H1 (cell line): ENCODE measurements around the gene HIVEP3. TPM values are rescaled to one million over a fixed set of nuclear protein-coding genes. Genes with fewer than 3 reads are reported as not detected.
A peak's percentile ranks its signal among the peaks of the same experiment; 100 is the strongest.

Experiments
- CTCF ChIA-PET: fragments of 300-600 bp; sonication (Branson Sonifier 250); formaldehyde crosslinking; loops from one replicate; lab custom pipeline; 2021; ENCODE audit not compliant: partially characterized antibody; lab: Charles Lee
- POLR2A ChIA-PET: fragments of 300-600 bp; sonication (Branson Sonifier 250); formaldehyde crosslinking; loops from one replicate; lab custom pipeline; 2021; ENCODE audit warnings: inconsistent platforms; ENCODE audit not compliant: partially characterized antibody; lab: Charles Lee
- DNase-seq, 2 experiments: peaks; one replicate each; pipeline versions ENCODE4 v3.0.0 to v3.0.0-alpha.2; 2010 to 2022; ENCODE audit warnings: low spot score in 2 of 2, low read depth in 1 of 2, mixed read lengths in 1 of 2
- FAIRE-seq: peaks from 2 replicates; lab custom pipeline; 2011; peaks lifted over from hg19 to GRCh38; lab: Jason Lieb, UNC
- H2AFZ ChIP-seq: 2 replicates; pipeline ENCODE4 v1.8.1; 2012; ENCODE audit warnings: low read length, inconsistent platforms
- H2AK5ac ChIP-seq: 2 replicates; pipeline ENCODE4 v1.6.1; 2013; ENCODE audit warnings: low read depth, low read length
- H2BK120ac ChIP-seq: replicated peaks from 2 replicates; pipeline ENCODE3; 2013; ENCODE audit warnings: low read depth, low read length, inconsistent platforms
- H2BK12ac ChIP-seq: 2 replicates; pipeline ENCODE4 v1.6.1; 2013; ENCODE audit warnings: low read depth, low read length
- H2BK15ac ChIP-seq: 2 replicates; pipeline ENCODE4 v1.6.1; 2013; ENCODE audit warnings: low read length
- H2BK20ac ChIP-seq: 2 replicates; pipeline ENCODE4 v1.6.1; 2013; ENCODE audit warnings: low read length
- H2BK5ac ChIP-seq: 2 replicates; pipeline ENCODE4 v1.6.1; 2013; ENCODE audit warnings: low read depth, low read length
- H3K14ac ChIP-seq: 2 replicates; pipeline ENCODE4 v1.6.1; 2013; ENCODE audit warnings: inconsistent platforms; ENCODE audit not compliant: insufficient read length
- H3K18ac ChIP-seq: 2 replicates; pipeline ENCODE4 v1.6.1; 2013; ENCODE audit warnings: low read length; ENCODE audit errors: extremely low read depth
- H3K23ac ChIP-seq: 2 replicates; pipeline ENCODE4 v1.6.1; 2013; ENCODE audit warnings: inconsistent platforms; ENCODE audit not compliant: insufficient read length
- H3K23me2 ChIP-seq: 2 replicates; pipeline ENCODE4 v1.6.1; 2013; ENCODE audit warnings: low read depth, low read length
- H3K27ac ChIP-seq: 2 replicates; pipeline ENCODE4 v1.6.1; 2011; ENCODE audit warnings: low read depth, low read length, inconsistent platforms
- H3K27me3 ChIP-seq, 4 experiments: replicated peaks in 1 of 4; 1 replicate in 1 of 4; 2 replicates in 3 of 4; pipeline versions ENCODE4 v1.6.1 to v1.8.1; 2011 to 2013; ENCODE audit warnings: low read length in 3 of 4, mild to moderate bottlenecking in 3 of 4, inconsistent platforms in 2 of 4, mixed read lengths in 2 of 4, moderate library complexity in 1 of 4; ENCODE audit not compliant: control insufficient read depth in 3 of 4, insufficient read depth in 3 of 4; ENCODE audit errors: extremely low read depth in 1 of 4
- H3K36me3 ChIP-seq, 4 experiments: 2 replicates each; pipeline versions ENCODE4 v1.6.1 to v1.8.1; 2011 to 2013; ENCODE audit warnings: mild to moderate bottlenecking in 4 of 4, low read length in 3 of 4, moderate library complexity in 2 of 4, control low read depth in 1 of 4, inconsistent platforms in 1 of 4; ENCODE audit not compliant: insufficient read depth in 4 of 4, control insufficient read depth in 2 of 4
- H3K4ac ChIP-seq: replicated peaks from 2 replicates; pipeline ENCODE3; 2013; ENCODE audit warnings: low read length, low read depth, mixed read lengths, inconsistent platforms; ENCODE audit not compliant: insufficient read length
- H3K4me1 ChIP-seq, 4 experiments: replicated peaks in 1 of 4; 1 replicate in 1 of 4; 2 replicates in 3 of 4; pipeline versions ENCODE4 v1.6.1 to v1.8.1; 2011 to 2013; ENCODE audit warnings: low read length in 3 of 4, inconsistent platforms in 2 of 4, mixed read lengths in 1 of 4; ENCODE audit not compliant: insufficient read depth in 4 of 4, control insufficient read depth in 3 of 4
- H3K4me2 ChIP-seq, 2 experiments: 2 replicates each; pipeline versions ENCODE4 v1.6.1 to v1.8.1; 2011 to 2013; ENCODE audit warnings: low read depth in 2 of 2, low read length in 2 of 2, control low read depth in 1 of 2, inconsistent platforms in 1 of 2, mild to moderate bottlenecking in 1 of 2; ENCODE audit not compliant: insufficient read depth in 1 of 2
- H3K4me3 ChIP-seq, 4 experiments: fragments of 200-600, 300-600 bp in 1 of 4; sonication (generic), shearing (Covaris generic), sonication (Bioruptor Twin) in 1 of 4; 2 replicates each; pipeline versions ENCODE4 v1.5.1 to v1.8.1; 2011 to 2016; ENCODE audit warnings: low read length in 4 of 4, low read depth in 3 of 4, control low read depth in 2 of 4, inconsistent platforms in 2 of 4, mild to moderate bottlenecking in 2 of 4, mixed read lengths in 1 of 4, moderate library complexity in 1 of 4; ENCODE audit not compliant: insufficient read depth in 2 of 4; ENCODE audit errors: extremely low read depth in 1 of 4
- H3K56ac ChIP-seq: replicated peaks from 2 replicates; pipeline ENCODE3; 2013; ENCODE audit warnings: low read depth, mild to moderate bottlenecking, mixed read lengths, low read length, inconsistent platforms; ENCODE audit not compliant: insufficient read length
- H3K79me1 ChIP-seq: 2 replicates; pipeline ENCODE4 v1.6.1; 2013; ENCODE audit warnings: low read depth, low read length, control low read depth
- H3K79me2 ChIP-seq, 2 experiments: 2 replicates each; pipeline versions ENCODE4 v1.6.1 to v1.8.1; 2012 to 2013; ENCODE audit warnings: low read length in 2 of 2, mild to moderate bottlenecking in 2 of 2, inconsistent platforms in 1 of 2; ENCODE audit not compliant: insufficient read depth in 2 of 2, control insufficient read depth in 1 of 2
- H3K9ac ChIP-seq, 4 experiments: replicated peaks in 1 of 4; 1 replicate in 1 of 4; 2 replicates in 3 of 4; pipeline versions ENCODE4 v1.6.1 to v1.8.1; 2011 to 2013; ENCODE audit warnings: low read depth in 3 of 4, low read length in 3 of 4, control low read depth in 2 of 4, mild to moderate bottlenecking in 2 of 4, moderate library complexity in 2 of 4, inconsistent platforms in 1 of 4; ENCODE audit errors: extremely low read depth in 1 of 4
- H3K9me3 ChIP-seq, 2 experiments: 2 replicates each; pipeline versions ENCODE4 v1.6.1 to v1.8.1; 2012 to 2013; ENCODE audit warnings: mild to moderate bottlenecking in 2 of 2, moderate library complexity in 2 of 2, control low read depth in 1 of 2, inconsistent platforms in 1 of 2, low read depth in 1 of 2, low read length in 1 of 2, mixed read lengths in 1 of 2; ENCODE audit not compliant: insufficient read depth in 2 of 2
- H4K20me1 ChIP-seq, 2 experiments: replicated peaks in 1 of 2; 2 replicates each; pipeline versions ENCODE3 to v1.8.1; 2011 to 2013; ENCODE audit warnings: inconsistent platforms in 2 of 2, low read length in 2 of 2, mild to moderate bottlenecking in 1 of 2; ENCODE audit not compliant: insufficient read depth in 2 of 2, control insufficient read depth in 1 of 2
- H4K5ac ChIP-seq: 2 replicates; pipeline ENCODE4 v1.6.1; 2013; ENCODE audit warnings: low read length, low read depth, mixed read lengths, inconsistent platforms; ENCODE audit not compliant: insufficient read length
- H4K8ac ChIP-seq: 2 replicates; pipeline ENCODE4 v1.8.0; 2013; ENCODE audit warnings: mild to moderate bottlenecking, moderate library complexity, low read length, inconsistent platforms; ENCODE audit not compliant: insufficient read depth; ENCODE audit errors: extremely low read depth
- H4K91ac ChIP-seq: replicated peaks from 2 replicates; pipeline ENCODE3; 2013; ENCODE audit warnings: low read length, mixed read lengths, inconsistent platforms; ENCODE audit not compliant: insufficient read length
- BRCA1 ChIP-seq: IDR thresholded peaks from 2 replicates; pipeline ENCODE4 v1.6.1; 2012; ENCODE audit warnings: low read depth, low read length, improper control_type of control experiment
- FOSL1 ChIP-seq: IDR thresholded peaks from 2 replicates; pipeline ENCODE4 v1.6.1; 2011; ENCODE audit warnings: mild to moderate bottlenecking, low read depth, low read length, moderate library complexity; ENCODE audit not compliant: insufficient read depth
- JUN ChIP-seq: IDR thresholded peaks from 2 replicates; pipeline ENCODE4 v1.6.1; 2011; ENCODE audit warnings: low read depth, mild to moderate bottlenecking, improper control_type of control experiment, low read length
- PHF8 ChIP-seq: fragments of 200-600 bp; sonication (generic); conservative IDR thresholded peaks from 2 replicates; pipeline ENCODE4 v1.7.1; 2012; ENCODE audit warnings: low read depth, mild to moderate bottlenecking, inconsistent platforms, low read length, moderate library complexity
- POLR2A ChIP-seq, 2 experiments: IDR thresholded peaks; 1 replicate in 1 of 2; 2 replicates in 1 of 2; pipeline ENCODE4 v1.6.1; 2011; ENCODE audit warnings: low read depth in 2 of 2, low read length in 2 of 2, mild to moderate bottlenecking in 2 of 2; ENCODE audit errors: control extremely low read depth in 1 of 2
- RAD21 ChIP-seq, 2 experiments: IDR thresholded peaks in 1 of 2; conservative IDR thresholded peaks in 1 of 2; 2 replicates each; pipeline ENCODE4 v1.6.1; 2011; ENCODE audit warnings: low read depth in 2 of 2, low read length in 2 of 2, improper control_type of control experiment in 1 of 2, inconsistent platforms in 1 of 2, mild to moderate bottlenecking in 1 of 2, moderate library complexity in 1 of 2
- SIX5 ChIP-seq: IDR thresholded peaks from 2 replicates; pipeline ENCODE4 v1.6.1; 2011; ENCODE audit warnings: mild to moderate bottlenecking, low read depth, low read length
- SUZ12 ChIP-seq: fragments of 200-600 bp; sonication (generic); IDR thresholded peaks from 2 replicates; pipeline ENCODE4 v1.6.1; 2012; ENCODE audit warnings: mild to moderate bottlenecking, inconsistent platforms, low read length, moderate library complexity, mixed read lengths
- TAF1 ChIP-seq: IDR thresholded peaks from 2 replicates; pipeline ENCODE4 v1.6.1; 2011; ENCODE audit warnings: mild to moderate bottlenecking, low read depth, low read length
- TCF12 ChIP-seq: IDR thresholded peaks from 2 replicates; pipeline ENCODE4 v1.6.1; 2011; ENCODE audit warnings: low read depth, mild to moderate bottlenecking, low read length
- YY1 ChIP-seq: IDR thresholded peaks from 2 replicates; pipeline ENCODE4 v1.6.1; 2011; ENCODE audit warnings: low read depth, mild to moderate bottlenecking, low read length
- ZNF274 ChIP-seq: IDR thresholded peaks from 2 replicates; pipeline ENCODE4 v1.7.0; 2012; ENCODE audit warnings: low read length, borderline replicate concordance; ENCODE audit errors: extremely low read depth
- WGBS, 2 experiments: shearing (Covaris generic) in 1 of 2; methylation state at CpG; one replicate each; pipeline versions ENCODE4 v1.1.6 to v1.1.7; 2013 to 2015; ENCODE audit warnings: low lambda C conversion rate in 2 of 2, mixed read lengths in 2 of 2, inconsistent platforms in 1 of 2, low coverage in 1 of 2, missing lambda C conversion rate in 1 of 2; ENCODE audit not compliant: insufficient replicate concordance in 2 of 2, insufficient coverage in 1 of 2, insufficient read length in 1 of 2; ENCODE audit errors: extremely low coverage in 1 of 2, missing lambda C conversion rate in 1 of 2; 5-methylcytosine and 5-hydroxymethylcytosine counted together
- polyA plus RNA-seq, 7 experiments: library from polyadenylated mRNA; depleted of rRNA in 3 of 7; stranded (reverse) in 5 of 7; unstranded in 2 of 7; fragments of >200 nt in 5 of 7; fragments of 200-250 nt in 2 of 7; gene quantifications; 1 replicate in 5 of 7; 2 replicates in 1 of 7; 4 replicates in 1 of 7; pipeline versions ENCODE4 v1.2.1 to v1.2.3, GENCODE V29; 2011 to 2013; ENCODE audit warnings: missing spikeins in 2 of 7, mixed read lengths in 2 of 7
- total RNA-seq: library from RNA; stranded (reverse); fragmentation: NEBNext Ultra II Directional; extraction: Animal tissue kit (Norgen Biotek cat#: 25700); gene quantifications from 2 replicates; pipeline ENCODE4 v1.2.1, GENCODE V29; 2021

The HIVEP3 gene
- total and polyA plus RNA-seq, 2 of the 8 experiments (the other 6 are each of a cell fraction or from before 2014, with no cell fraction given): 0.24 to 0.69 TPM

DNA sequence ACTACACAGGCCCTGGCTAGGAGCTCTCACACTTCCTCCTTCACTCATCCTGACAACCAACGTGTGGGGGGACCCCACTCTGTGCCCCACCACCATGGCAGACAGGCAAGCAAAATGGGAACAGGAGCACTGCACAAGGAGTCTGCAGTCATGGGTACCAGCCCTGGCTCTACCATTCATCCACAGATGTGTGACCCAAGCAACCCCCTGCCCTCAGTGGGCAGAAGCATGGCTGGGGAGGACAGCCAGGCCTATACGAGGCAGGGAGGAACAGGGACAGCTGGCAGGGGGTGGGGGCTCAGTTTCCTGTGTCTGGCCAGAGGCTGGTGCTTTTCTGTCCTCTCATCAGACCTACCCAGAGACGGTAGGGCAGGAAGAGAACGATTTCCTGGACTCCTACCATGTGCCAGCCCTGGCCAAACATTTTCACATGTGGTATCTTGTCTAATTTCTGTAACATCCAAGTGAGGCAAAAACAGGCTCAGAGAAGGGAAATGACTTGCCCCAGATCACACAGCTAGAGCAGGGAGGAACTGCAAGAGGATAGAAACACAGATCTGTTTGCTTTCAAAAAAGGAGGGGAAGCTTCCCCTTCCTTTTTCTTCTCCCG lies 178.0 kb downstream of the HIVEP3 start:
- no peak overlapping the region for H3K14ac ChIP-seq
- no peaks in the 10 kb centered on the region; a peak in 2 of 7 replicates for H3K4me1 ChIP-seq
- no peak overlapping the region for H3K18ac ChIP-seq
- H2BK5ac ChIP-seq: no peak overlapping the region
- no peak overlapping the region for H2AFZ ChIP-seq
- H2AK5ac ChIP-seq: no peak overlapping the region
- no peak overlapping the region for H4K91ac ChIP-seq
- H3K4me3 ChIP-seq: no peak overlapping the region
- H3K9ac ChIP-seq: no peak overlapping the region
- no peak overlapping the region for H3K27ac ChIP-seq
- WGBS, 2 experiments: 92% methylated on average over 5 of the region's 5 CpGs; no CpG with 5 or more reads in 1 of the 2 experiments
- H3K4ac ChIP-seq: no peak overlapping the region
- DNase-seq (no peak), FAIRE-seq (no peak)
- H3K79me1 ChIP-seq: no peaks in the 10 kb centered on the region
- no peak overlapping the region for H4K5ac ChIP-seq
- no peak for TF ChIP-seq POLR2A (IDR thresholded peaks at IDR 0.05; ENCODE audit: control extremely low read depth in 1 of 2, low read depth in 2 of 2, low read length in 2 of 2)
- TF ChIP-seq FOSL1: no peak
- TF ChIP-seq SUZ12: no peak
- no peak for TF ChIP-seq PHF8
- no peak for TF ChIP-seq JUN
- no peak for TF ChIP-seq YY1
- no peak for TF ChIP-seq TCF12
- no peak for TF ChIP-seq SIX5
- TF ChIP-seq RAD21 (IDR thresholded peaks at IDR 0.05 in 1 of 2, conservative IDR thresholded peaks at IDR 0.05 in 1 of 2; ENCODE audit: low read depth in 2 of 2, low read length in 2 of 2): no peak
- no peak for TF ChIP-seq ZNF274
- no peak for TF ChIP-seq TAF1
- no peak for TF ChIP-seq BRCA1
- H3K23me2 ChIP-seq: no peaks in the 10 kb centered on the region; the same call in 1 of the 2 replicates
- H3K4me2 ChIP-seq: no peak overlapping the region
- H3K79me2 ChIP-seq: no peaks in the 10 kb centered on the region
- POLR2A ChIA-PET: interaction anchor here (0.7 kb wide), 1 partner anchor 28 kb away, joined by 3 read pairs; no protein-coding TSS in a partner anchor
- peak overlapping the region; percentile 35; the same call in 1 of the 2 replicates for H4K8ac ChIP-seq
- H2BK15ac ChIP-seq: no peak overlapping the region
- CTCF ChIA-PET: no interaction called here
- H3K23ac ChIP-seq: no peak overlapping the region
- no peaks in the 10 kb centered on the region for H4K20me1 ChIP-seq
- no peaks in the 10 kb centered on the region for H3K36me3 ChIP-seq
- H3K56ac ChIP-seq: no peak overlapping the region
- H3K9me3 ChIP-seq: no peaks in the 10 kb centered on the region
- no peak overlapping the region for H2BK120ac ChIP-seq
- no peak overlapping the region for H2BK20ac ChIP-seq
- H2BK12ac ChIP-seq: no peak overlapping the region
- no peaks in the 10 kb centered on the region; a peak in 1 of 7 replicates for H3K27me3 ChIP-seq
